Measurements from ENCODE around the gene GFPT2.

GFPT2 gene

DNA sequence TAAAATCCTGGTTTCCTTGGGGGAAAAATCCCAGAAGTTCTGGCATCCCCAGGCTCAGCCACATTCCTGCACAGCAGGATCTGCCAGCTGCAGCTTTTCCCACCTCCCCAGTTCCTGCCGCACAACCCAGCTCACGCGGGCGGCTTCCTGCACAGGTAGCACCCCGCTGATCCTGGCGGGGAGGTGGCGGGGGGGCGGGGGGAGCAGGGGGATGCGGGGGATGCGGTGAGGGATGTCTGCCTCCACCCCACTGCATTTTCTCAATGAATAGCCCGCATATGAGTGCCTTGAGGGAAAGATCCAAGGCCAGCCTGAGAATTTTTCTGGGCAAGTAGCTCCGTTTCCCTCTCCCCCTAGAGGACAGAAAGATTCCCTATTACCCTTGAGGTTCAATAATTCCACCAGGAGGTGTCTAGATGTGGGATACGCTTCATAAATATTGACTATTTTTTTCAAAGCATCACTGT is 21.1 kb downstream of the GFPT2 start:
- no peak for DNase-seq

DNA sequence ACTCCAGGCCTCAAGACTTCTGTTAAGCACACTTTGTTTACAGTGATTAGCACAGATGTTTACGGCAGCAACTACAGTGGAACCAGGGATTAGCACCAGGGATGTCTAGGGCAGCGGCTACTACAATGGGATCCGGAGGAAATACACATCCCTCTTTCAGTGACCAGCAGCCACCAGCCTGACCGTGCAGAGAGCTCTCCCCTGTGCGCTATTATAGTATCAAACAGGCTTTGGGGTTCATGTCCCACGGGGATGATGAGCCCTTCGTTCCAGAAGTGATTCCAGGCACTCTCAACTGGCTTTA is 21.5 kb downstream of the GFPT2 start:
- no peak for DNase-seq

DNA sequence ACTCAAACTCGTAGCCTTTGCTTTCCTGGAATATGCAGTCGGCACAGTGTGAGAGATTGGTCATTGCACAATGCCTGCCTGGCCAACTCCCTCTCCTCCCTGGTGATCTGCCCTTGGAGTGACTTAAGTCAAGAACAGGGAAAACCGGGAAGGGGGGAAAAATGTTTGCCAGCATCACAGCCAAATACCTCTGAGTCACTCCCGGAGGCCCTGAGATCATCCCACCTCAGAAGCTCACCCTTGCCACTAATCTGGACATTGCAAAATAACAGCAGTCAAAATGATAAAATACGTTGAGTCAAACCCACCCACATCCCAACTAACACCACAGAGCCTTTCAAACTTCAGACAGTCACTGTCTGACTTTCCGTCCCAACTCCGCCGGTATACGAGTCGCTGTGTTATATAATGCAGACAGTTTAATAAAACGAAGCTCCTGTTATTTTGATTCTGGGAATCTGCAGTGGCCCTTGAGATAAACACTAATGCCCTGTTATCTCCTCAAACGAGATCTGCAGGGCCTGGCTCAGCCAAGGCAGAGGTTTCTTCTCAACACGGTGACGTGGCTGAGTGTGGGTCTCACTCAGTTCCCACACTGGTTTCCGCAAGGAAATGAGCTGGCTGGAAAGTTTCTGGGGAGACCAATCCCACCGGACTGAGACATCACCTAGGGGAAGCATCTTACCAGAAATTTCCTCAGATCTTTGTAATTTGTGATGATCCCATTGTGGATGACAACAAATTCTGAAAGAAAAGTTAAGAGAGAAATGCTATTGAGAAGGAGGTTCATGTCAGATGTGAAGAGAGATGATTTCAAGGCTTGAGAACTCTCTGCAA is 22.1 kb downstream of the GFPT2 start:
- DNase-seq: no peak

DNA sequence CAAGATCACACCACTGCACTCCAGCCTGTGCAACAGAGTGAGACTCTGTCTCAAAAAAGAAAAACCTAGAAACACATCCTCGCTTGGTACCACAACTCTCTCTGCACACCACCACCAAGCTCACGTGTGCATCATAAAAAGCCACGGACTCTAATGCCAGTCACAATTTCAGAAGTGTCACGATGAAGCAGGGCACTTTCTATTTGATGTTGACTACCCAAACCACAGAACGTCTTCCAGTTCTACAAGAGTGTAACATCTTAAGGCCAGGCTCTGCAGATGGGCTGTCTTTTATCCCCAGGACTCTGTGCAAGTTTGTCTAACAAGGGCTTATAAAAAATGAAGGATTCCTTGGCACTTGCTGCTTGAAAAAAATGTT is 22.9 kb downstream of the GFPT2 start:
- no peak for DNase-seq

DNA sequence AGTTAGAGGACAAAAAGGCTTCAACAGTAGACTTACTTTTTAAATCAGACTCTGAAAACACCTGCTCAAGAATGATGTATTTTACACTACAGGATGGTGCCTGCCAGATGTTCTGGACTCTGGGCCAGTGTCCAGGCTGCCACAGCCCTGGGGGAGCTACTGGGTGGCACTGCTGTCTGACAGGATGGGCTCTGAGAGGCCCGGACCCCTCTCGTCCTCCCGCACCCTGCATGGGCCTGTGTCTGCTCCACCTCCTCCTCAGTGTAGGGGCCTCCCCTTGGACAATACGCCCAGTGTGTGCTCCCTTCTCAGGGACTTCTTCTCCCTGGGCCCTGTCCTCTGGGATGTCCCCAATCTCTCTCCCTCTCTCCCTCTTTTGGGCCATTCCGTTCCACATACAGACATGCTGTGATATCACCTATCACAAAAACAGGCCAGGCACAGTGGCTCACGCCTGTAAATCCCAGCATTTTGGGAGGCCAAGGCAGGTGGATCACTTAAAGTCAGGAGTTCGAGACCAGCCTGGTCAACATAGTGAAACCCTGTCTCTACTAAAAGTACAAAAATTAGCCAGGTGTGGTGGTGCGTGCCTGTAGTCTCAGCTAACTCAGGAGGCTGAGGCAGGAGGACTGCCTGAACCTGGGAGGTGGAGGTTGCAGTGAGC is 23.4 kb downstream of the GFPT2 start:
- DNase-seq: no peak

DNA sequence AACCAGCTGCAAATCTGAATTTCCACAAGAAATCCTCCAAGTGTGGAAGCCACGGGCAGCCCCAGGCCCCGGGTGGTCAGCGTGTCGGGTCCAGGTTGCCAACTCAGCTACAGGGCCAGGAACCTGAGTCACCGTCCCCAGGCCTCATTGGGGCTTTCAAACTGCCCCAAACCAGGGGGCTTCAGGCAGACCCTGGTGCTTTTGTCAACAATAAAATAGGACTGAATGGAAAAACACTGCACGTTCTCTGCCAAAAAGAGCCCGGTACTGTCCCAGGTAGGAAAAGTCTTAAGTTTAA is 24.0 kb downstream of the GFPT2 start:
- DNase-seq: no peak

DNA sequence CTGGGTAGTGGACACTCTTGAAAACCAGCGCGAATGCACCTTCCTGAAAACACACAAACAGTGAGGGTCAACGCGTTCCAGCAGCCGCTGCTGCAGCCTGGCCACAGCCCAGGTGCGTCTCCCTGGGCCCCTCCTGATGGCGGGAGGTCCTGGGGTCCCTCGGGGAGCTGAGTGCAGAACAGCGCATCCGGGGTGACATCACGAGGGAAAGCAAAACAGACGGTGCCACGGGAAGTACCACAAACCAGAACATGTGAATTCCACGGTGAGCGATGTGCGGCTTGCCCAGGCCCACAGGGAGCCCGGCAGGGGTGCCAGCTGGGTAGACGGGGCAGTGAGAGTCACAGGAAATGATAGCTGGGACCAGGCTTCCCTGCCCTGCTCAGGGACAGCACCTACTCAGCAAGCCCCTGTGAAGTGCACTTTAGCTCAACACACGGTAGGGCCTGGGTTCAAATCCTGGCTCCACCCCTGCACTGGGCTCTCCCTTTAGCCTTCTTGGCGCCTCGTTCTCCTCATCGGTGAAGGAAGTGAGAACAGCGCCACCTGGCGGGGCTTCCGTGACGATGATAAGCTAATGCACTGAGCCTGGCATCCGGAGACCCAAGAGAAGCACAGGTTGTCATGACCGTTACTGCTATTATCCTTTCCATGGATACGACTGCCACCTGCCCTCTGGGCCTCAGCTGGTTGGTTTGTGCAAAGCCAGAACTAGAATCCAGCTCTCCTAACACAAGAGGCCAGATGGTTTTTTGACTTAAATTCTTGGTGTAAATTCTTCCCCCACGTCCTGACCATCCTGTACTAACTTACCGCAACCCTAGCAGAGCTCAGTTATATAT is 24.6 kb downstream of the GFPT2 start:
- peak; percentile 86 for DNase-seq

DNA sequence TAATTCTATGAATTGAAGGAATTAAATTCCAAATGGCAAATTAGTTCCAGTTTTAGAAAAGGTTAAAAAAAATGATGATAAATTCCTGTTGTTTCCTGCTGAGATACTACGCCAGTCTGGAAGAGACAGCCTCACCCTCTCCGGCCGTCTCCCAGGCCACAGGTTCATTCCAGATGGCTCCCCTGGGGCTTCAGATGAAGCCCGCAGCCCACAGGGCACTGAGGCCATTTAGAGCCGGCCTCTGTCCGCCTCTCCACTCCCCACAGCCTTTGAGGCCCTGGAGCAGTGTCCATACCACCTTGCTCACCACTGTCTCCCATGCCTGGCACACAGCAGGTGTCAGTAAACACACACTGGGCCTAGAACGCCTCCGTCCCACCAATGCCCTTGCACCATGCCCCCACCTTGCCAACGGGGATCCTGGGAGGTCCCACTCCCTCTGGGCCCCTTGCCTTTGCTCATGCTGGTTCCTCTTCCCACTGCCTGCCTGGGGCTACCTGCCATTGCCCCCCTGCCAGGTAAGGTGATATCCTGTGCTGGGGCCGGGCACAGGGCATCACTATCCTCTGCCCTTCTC is 26.1 kb downstream of the GFPT2 start:
- no peak for DNase-seq

DNA sequence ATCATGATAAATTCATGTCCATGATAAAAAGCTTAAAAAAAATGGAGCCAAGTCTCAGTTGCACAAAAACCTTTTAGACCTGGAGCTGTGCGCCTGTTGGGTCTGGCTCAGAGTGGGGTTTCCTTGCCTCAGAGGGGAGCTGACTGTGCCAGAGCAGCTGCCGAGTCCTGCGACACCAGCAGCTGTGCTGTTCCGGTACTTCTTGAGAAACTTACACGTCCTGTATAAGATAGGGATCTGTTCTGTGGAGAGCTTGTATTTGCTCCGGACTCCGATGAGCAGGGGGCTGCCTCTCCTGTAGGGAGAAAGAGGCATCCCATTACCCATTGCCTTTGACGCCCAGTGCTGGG is 28.6 kb downstream of the GFPT2 start:
- no peak for DNase-seq

DNA sequence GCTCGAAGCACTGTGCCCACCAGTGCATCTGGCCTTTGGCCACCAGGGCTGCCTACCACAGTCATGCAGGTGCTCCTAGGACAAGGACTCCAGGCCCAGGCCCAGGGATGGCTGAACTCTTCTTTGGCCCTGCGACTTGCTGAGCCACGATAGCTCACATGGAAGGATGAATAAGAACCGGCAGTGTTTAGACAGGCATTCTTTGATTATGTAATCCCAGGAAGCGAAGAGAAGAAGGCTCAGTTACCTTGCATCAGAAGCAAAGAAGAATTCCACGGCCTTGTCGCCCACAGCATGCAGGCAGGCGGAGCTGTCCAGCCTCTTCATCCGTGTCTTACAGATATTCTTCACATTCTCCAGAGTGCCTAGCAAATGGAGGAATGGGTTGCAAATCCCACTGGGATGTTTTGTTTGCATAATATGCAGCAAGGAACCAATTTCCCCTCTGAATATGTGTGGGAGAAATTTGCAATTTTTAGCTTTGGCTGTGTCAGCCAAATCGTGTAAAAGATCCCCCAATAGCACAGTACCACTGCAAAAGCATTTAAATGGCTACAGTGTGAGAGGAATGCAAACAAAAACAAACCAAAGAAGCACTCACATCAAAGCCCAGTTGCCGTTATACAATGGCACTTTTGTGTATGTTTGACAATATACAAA is 29.1 kb downstream of the GFPT2 start:
- no peak for DNase-seq

DNA sequence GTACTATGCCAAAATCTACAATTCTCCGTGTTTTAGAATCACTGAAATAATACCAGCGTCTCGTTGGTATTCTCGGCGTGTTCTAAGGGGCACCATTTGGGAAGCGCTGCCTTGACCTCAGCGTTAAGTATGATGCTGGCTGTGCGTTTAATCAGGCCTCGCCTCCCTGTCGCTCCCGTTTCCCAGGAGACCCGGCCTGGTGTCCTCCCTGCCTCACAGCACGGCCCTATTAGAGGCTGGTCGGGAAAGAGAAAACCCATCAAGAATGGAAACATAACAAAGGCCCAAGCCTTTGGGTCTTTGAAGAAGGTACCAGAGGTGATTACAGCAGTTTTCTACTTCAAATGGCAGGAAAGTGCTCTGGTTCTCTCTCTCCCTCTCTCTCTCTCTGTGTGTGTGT is 30.0 kb downstream of the GFPT2 start:
- no peak for DNase-seq

DNA sequence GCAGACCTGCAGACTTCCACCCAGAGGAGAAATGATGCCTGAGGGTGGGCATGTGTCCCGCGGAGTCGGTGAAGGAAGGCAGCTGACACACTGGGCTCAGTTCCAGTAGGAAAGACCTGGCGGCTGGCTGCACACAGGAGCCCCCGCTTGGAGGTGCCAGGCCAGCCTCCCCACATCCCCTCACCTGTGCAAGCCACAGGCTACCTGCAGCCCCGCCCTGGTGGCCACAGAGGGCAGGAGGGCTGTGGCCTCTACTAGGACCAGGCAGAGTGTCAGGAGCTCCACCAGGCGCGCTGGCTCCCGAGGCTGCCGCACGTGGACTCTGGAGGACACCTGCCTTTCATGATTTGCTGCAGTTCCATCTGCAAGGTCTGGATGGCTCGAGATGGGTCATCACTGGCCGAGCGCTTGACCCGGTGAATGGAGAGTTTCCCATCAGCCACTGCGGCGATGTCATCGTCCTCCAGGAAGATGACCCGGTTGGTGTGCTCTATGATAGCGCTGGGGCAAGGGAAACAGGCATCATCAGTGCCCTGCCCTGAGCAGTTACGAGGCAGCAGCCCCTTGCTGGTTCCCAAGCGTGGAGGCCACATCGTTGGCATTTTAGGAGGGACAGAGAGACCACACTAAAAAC is 34.6 kb downstream of the GFPT2 start:
- no peak for DNase-seq

DNA sequence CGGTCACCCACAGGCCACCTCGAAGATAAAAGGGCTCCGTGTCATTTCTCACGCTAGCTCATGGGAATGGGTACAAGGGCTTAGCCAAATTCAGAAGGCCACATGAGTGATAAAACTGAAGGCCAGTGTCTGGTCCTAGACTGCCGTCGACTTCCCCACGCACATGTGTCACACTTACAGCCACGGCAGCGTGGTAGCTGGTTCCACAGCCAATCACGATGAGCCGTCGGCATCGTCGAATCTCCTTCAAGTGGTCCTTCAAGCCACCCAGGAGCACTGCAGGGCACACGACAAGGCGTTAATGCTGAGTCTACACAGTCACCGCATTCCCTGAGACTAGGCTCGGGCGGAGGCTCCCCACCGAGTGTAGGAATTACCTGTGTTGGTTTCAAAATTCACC is 36.5 kb downstream of the GFPT2 start:
- no peak for DNase-seq

DNA sequence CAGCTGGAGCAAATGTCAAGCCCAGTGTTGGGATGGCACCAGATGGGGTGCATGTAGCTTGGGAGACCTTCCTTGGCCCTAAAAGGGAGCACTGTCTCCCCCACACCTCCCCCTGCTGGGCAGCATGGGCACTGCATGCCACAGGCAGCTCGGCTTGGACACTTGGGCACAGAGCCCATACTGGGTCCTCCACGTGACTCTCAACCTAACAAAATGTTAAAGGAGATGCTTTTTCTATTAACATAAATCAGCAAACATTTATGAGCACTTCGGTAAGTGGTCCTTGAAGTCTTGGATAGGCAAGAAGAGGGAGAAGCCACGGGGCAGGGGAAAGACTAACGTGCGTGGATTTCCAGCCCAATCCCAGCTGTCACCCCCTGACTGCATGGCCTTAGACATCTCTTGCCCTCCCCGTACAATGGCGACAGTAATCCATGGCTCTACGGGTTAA is 37.3 kb downstream of the GFPT2 start:
- peak; percentile 79 for DNase-seq

DNA sequence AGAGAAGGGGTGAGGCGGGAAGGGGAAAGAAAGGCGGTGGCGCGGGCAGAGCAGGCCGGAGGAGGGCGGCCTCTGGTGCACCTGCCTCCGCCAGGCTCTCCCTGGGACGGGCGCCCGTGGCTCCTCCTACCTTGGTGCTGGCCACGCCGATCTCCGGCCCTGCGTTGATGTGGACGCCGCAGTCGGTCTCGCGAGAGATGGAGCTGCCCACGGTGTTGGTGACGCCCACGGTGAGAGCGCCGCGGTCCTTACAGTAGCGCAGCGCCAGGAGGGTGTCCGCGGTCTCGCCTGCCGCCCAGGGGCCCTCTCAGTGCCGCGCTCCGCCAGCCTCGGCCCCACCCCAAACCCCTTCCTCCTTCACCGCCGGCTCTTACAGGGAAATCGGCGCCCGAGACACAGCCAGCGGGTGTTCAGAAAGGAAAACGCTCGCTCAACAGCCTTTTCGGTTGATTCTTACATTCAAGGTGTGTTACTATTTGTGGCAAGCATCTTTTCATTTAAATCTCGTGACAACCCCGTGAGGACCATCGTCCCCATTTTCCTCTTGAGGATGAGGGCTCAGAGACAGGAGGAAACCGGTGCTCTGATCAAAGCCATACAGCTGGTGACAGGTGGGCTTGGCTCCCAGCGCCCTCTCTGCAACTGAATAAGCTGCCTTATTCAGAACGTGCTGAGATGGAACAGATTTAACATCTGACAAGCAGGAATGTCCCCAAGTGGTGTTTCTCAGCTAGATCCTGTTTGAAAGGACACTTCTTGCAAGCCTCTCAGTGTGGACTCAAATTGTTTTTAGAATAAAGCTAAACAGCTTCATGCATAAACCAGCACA is 39.2 kb downstream of the GFPT2 start:
- peak; percentile 23 for DNase-seq

DNA sequence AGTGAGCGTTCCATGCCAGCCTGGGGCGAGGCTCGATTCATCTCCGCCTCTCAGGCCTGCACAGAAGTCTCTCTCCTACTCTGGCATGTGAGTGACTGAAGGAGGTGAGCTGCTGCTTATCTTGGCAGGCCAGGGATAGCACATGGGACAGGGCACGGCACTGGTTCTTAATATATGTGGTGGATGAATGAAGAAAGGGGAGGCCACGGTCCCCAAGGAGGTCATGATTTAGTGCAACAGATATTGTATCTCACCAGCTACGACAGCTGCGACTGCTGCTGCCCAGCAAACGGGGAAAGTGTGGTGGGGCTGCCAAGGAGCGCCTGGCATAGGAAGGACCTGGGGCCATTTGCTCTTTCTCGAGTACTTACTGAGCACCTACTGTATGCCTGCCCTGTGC is 41.9 kb downstream of the GFPT2 start:
- no peak for DNase-seq

DNA sequence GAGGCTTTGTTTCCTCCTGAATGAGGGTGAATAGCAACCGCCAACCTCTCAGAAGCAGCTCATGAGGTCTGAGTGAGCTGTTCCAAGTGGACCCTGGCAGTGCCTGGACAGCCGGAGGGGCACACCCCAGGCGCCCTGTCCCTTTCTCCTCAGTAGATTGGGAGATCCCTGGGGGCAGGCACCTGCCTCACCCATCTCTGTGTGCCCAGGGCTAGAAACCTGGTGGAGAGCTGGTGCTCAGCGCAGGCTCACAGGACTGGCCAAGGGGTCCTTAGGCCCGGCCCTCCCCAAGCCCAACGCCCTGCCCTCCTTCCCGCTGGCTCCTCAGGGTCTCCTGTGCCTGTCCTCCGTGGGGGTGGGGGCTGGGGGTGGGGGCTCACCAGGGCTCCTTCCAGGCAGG is 46.3 kb downstream of the GFPT2 start:
- no peak for DNase-seq

DNA sequence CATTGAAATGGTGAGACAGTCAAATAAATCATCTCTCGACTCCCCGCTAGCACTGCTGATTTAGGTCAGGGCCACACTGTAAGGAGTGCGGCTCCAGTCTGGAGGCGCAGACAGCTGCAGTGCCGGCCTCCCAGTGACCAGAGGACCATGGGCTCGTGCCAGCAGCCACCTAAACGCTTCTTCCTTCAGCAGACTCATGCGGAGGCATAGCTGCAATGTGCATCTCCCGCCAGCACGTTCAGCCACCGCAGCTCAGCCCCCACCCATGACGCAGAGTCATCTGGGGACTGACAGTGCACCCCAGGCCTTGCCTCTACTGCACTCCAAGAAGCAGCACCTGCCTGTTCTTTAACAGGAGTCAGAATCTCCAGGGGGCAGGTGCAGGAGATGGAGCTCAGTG is 47.7 kb downstream of the GFPT2 start:
- no peak for DNase-seq

DNA sequence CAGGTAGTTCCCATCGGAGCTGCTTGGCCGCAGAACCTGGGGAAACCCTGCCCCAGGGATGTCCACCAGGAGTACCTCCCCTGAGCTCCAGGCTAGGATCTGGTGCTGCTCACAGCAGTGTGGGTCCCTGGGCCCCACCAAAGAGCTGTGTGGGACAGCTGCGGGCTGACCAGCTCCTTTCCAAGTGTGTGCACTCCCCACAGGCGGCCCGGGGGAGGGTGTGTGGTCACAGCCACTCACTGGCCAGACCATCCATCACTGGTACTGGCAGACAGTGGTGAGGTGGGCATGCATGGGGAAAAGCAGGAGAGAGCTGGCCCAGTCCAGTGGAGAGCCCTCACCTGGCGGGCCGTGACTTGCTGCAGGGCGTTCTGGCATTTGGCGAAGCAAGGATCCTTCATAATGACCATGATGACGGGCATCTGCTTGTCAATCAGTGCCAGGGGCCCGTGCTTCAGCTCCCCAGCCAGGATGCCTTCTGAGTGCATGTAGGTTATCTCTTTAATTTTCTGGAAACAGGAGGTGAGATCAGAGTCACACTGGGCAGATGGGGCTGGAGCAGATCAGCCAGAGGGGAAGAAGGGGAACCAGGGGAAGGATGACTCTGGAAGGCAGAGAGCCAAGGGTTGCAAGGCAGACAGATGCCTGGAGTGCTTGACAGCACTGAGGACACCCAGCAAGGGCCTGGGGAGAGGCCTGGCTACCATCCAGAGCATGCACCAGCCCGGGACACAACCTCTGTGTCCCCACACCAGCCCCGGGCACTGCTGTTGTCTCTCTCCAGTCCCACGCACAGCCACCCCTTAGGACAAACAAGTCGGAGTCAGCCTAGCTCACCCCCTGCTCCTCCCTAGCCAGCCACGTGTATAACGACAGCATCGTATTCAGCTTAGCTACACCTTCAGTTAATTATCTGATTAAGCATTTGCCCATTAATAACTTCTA is 48.4 kb downstream of the GFPT2 start:
- no peak for DNase-seq

DNA sequence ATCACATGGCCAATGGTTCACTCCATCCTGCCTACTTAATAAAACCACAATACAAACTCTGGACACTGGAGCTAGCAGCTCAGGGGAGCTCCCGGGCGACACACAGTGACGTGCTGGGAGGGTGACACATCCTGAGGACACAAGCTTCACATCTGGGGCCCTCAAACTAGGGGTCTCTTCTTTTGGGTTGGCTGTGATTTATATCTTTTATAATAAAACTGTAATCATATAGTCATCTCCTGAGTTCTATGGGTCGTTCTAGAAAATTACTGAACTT is 49.2 kb downstream of the GFPT2 start:
- DNase-seq: no peak
